Measurements from ENCODE around the gene FBN1.

Gene FBN1

DNA sequence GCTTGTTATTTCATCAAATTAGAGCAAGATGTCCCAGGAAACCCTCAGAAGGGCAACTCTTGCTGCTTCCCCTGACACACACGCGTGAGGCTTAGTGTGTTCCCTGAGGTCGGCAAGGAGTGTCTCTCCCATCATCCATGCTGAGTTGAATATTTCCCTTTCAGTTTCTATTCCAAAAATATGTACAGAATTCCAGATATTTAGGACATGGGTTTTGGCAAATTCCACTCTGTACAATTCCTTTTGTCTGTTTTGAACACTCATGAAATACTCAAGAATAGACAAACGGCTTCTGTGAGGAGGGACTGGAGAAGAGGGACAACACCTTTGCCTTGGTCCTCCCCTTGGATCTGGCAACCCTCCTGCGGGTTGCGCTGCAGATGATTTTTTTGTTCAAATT lies 176.2 kb downstream of the FBN1 start:
- DNase-seq (ENCODE audit: low spot score): no peak

DNA sequence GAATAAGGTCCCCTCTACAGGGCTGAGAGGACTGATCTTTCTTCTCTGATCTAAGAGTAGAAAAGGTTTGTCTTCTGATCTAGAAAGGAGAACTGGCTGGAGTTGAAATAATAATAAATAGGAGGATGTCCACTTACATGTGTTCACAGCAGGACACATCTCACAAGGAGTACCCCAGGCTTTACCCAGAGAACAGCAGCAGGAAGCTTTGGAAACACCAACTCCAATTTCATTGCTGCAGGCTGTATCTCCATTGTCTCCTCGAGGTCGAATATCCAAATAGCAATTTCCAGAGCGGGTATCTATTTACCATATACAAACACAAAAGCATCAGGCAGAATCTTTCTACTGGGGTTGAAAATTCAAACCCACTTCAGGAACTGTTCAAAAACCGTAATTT lies 177.7 kb downstream of the FBN1 start:
- DNase-seq (ENCODE audit: low spot score): no peak

DNA sequence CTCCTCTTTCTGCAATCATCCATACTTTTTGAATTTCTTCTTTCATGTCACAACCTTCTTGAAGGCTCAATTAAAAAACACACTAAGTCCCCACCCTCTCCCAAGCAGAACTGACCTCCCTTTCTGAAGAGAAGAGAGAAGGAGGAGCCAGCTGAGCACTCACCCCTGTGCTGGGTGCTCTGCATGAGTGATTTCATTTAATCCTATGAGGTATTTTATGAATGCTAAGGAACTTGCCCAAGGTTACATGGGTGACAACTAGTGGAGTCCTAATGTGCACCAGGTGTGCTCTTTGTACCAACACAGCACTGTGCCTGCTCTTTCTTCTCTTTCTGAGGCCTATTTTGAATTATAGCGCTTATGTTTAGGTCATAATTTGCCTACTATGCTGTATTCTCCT lies 178.7 kb downstream of the FBN1 start:
- DNase-seq (ENCODE audit: low spot score): no peak

GRCh38 chr15:48466079-48466478 lies 179.4 kb downstream of the FBN1 start:
- no peak for DNase-seq (ENCODE audit: low spot score)

DNA sequence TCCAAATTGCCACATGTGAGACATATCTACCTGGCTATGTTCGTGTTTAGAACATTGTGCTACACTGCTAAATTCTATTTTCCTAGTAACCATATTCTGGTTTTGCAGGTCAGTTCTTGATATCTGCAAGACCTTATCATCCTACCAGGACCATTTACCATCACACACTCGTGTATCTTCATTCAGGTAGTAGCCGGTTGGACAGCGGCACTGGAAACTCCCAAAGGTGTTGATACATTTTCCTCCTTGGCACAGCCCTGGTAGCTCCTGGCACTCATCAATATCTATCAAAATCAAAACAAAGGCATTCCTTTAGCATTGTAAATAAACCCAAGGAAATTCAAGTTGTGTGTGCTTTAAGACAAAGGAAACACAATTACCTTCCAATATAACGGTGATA lies 180.1 kb downstream of the FBN1 start:
- DNase-seq (ENCODE audit: low spot score): no peak

GRCh38 chr15:48463366-48463880 lies 182.1 kb downstream of the FBN1 start:
- no peak for DNase-seq (ENCODE audit: low spot score)

DNA sequence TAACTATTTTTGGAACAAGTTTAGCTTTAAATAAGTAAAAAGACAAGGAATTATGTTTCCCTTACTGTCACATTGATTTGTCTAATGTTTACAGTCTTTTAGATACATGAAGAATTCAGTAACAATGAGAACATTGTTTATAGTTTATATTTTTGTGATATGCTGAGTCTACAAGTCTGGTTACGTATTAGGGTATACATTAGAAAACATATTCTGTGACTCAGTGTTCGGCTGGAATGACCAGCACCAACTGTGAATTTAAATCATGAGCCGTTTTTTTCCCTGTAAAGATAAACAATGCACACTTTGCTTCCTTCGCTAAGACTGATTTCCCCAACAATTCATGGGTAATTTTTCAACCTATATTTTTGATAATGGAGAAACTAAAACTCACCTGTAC lies 182.8 kb downstream of the FBN1 start:
- DNase-seq (ENCODE audit: low spot score): no peak

DNA sequence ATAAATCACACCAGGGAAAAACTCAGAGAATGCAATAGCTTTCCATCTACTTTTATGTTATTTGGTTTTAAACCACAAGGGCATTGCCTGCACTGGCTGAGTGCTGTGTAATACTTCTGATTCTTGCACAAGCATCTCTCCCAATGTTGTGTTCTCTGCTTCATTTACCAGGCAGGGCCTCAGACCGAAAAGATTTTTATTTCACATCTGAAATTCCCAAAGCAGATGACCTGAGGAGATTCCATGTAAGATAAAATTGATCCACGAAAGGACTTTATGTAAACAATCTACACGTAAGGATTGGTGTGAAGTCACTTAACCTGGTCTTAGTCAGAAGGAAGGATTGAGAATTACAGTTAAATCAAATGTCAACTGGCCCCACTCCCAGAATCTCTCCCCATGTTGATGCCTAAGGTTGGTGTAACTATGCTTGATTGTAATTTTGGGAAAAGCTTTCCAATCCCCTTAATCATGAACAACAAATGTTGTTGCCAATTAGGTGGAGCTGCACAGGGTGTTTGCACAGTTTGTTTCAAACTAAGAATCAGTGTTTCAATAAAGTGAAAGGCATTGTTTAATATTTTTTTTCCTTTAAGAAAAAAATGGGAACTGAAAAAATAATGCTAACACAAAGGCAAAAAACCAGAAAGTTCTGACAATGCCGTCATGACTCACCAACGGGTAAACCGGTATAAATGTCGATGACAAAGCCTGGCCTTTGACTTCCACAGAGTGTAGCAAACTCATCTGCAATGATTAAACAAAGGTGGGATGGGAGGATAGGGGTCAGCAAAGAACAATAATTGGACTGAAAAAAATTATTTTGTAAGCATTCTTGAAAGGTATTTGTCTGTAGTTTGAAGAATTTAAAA lies 185.7 kb downstream of the FBN1 start:
- DNase-seq (ENCODE audit: low spot score): no peak

- DNase-seq (ENCODE audit: low spot score): no peak
These were observed 186.6 kb downstream of the FBN1 start for GRCh38 chr15:48458876-48459275.

DNA sequence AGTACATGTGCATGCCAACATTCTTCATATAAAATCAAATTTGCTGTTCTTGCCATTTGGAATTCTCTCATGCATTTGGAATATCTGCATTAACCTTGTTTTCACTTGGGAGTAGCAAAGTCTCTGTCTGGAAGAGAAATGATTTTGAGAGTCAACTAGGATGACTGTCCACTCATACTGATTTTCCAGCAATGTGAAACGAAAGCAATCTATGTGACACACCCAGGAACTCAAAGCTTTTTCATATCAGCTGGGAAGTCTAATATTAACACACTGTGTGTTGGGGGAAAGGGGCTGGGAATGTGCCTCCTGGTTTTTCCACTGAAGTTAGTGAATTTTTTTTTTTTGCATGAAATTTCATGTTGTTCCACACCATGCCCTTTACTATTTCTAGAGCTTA lies 189.4 kb downstream of the FBN1 start:
- no peak for DNase-seq (ENCODE audit: low spot score)

DNA sequence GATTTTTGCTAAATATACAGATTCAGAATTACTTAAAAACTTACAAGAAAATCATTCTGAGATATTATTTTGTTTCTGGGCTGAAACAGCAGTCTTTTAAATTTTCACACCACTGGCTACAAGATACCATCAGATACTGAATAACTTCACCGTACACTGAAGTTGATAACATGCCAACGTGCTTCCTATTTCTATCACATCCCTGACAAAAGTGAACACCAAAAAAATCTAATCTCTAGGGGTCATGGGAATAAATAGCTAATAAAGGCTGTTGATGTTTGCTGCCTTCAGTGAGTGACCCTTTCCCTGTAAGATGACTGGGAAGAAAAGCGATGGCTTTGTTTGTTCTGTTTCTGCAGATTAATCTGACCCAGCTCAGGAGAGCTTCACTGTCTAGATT lies 193.8 kb downstream of the FBN1 start:
- no peak for DNase-seq (ENCODE audit: low spot score)

GRCh38 chr15:48451241-48451640 lies 194.3 kb downstream of the FBN1 start:
- DNase-seq (ENCODE audit: low spot score): no peak

GRCh38 chr15:48449734-48450133 lies 195.8 kb downstream of the FBN1 start:
- DNase-seq (ENCODE audit: low spot score): no peak

DNA sequence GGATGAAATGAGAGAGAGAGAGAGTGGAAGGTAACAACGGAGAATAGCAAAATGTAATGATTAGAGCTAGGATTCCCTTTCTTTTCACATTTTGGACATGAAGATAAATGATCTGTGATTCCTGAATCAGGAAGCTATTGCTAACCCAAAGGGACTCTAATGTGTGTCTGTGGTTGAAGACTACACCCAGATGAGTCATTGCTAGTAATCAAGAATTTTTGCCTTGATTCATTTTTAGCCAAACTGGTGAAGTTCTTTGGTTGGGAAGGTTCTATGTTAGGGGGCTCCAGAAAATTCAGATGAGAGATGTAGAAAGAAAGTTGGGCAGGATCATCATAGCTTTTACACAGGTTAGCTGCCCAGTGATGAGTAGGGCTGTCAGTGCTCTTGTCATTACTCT lies 197.9 kb downstream of the FBN1 start:
- no peak for DNase-seq (ENCODE audit: low spot score)

- DNase-seq (ENCODE audit: low spot score): no peak
These were observed 198.5 kb downstream of the FBN1 start for GRCh38 chr15:48447058-48447457.

DNA sequence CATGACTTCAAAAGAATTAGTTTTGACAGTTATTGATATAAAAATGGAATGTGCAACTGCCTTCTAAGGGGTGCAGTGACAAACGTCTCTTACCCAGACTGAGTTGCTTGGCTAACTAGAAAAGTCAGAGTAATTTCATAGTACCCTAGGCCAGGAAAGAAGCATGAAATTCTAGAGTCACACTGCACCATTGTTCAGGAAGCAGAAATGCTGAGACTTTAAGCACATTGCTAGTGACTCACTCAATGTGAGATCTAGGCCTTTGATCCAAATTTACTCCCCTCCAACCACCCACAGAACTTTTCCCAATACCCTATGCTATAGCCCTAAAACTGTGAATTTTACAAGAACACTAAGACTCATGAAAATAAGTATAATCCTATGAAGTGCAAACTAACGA lies 203.5 kb downstream of the FBN1 start:
- no peak for DNase-seq (ENCODE audit: low spot score)

DNA sequence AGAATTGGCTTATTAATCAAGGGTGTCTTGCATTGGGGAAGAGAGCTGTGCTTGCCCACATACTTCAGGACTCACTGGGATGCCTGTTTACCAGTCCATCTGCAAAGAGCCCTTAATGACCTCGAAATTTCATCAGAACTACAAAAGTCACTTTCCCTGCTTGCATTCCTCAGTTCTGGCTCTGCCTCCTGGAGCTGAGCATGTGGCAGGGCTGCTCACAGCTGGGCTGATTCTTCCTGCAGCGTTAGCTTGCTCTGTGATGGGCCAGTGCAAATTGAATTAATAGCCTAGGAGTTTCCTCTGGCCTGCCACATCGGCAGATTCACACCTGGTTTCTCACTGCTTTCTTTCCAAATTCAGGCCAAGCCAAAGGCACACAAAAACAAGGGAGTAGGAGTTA lies 205.4 kb downstream of the FBN1 start:
- DNase-seq (ENCODE audit: low spot score): no peak

GRCh38 chr15:48437178-48437577 lies 208.3 kb downstream of the FBN1 start:
- no peak for DNase-seq (ENCODE audit: low spot score)

DNA sequence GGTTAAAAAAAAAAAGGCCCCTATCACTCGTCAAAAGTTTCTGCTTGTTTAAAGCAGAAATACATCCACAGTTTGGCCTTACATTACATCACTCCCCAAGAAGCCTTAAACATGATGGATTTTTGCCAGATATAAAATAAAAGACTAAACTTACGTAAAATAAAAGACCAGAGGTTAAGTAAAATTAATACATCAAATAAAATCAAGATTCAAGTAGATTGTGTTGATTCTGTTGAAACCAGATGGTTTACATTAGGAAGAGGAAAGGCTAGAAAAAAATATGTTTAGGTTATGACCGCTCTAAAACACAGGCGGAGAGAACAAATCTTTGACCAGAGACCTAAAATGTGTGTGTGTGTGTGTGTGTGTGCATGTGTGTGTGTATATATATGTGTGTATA lies 210.2 kb downstream of the FBN1 start:
- DNase-seq (ENCODE audit: low spot score): no peak

DNA sequence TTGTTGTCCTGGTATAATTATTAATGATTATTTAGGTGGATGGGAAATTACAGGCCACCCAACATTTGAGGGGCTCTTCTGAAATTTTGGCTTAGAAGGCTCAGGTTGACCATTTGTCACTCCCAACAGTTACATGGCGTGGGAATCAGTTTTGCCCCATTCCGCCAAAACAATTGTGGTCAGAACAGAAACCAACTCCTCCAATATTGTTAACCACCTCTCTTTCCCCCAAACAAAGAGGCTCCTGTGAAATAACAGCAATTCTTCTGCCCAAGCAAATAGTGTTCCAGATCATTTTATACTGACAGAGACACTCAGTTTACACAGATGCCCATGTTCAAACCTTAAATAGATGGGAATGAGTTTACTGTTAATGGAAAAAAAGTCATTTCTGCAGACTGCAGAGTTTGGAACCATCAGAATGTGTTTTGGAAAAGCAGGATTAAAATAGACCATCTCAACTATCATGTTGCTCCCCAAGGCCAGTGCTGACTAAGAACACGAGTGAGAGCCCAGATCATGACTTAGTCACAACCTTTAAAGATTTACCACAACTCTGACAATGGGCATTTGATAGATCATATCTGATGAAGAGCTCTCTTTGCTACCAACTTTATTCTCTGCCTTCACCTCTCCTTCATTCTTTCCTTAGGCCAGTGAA lies 212.2 kb downstream of the FBN1 start:
- DNase-seq (ENCODE audit: low spot score): no peak

DNA sequence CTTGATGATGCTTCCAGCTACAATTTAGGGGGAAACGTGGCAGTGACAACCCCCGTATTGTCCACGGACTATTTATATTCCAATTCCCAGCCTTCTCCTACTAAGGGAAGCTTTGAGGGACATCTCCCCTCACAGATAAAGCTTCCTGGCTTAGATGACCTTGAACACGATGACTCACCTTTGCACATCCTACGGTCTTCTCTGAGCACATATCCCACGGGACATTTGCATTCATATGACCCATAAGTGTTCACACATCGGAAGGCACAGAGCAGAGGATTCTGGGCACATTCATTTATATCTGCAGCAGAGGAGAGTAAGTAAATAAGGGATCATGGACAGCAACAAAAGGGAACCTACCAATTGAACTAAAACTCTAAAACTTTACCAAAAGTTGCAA lies 212.8 kb downstream of the FBN1 start:
- DNase-seq (ENCODE audit: low spot score): no peak

- no peak for DNase-seq (ENCODE audit: low spot score)
These were observed 217.5 kb downstream of the FBN1 start for GRCh38 chr15:48427960-48428547.

DNA sequence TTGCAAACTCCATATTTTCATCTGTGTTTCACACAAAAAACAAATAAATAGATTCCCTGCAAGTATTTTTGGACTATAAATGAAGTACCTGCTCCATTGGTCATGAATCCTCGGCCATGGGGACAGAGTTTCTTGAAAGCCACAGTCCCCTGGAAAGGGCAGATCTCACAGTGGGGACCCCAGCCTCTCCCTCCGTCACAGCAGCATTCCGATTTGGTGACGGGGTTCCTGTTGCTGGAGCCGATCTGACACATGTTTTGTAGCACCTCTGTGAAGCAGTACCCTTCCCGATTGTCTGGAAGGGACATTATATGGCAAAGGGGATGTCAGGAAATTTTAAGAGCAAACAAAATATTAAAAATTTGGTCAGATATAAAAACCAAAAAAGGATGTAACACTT lies 218.0 kb downstream of the FBN1 start:
- no peak for DNase-seq (ENCODE audit: low spot score)
